IPS-NIHi11 (cell line): ENCODE results near the gene BICC1.

ENCODE experiments used
- DNase-seq: peaks from one replicate; pipeline ENCODE4 v3.0.0; 2012; ENCODE audit warnings: mixed read lengths, low spot score

BICC1 gene

DNA sequence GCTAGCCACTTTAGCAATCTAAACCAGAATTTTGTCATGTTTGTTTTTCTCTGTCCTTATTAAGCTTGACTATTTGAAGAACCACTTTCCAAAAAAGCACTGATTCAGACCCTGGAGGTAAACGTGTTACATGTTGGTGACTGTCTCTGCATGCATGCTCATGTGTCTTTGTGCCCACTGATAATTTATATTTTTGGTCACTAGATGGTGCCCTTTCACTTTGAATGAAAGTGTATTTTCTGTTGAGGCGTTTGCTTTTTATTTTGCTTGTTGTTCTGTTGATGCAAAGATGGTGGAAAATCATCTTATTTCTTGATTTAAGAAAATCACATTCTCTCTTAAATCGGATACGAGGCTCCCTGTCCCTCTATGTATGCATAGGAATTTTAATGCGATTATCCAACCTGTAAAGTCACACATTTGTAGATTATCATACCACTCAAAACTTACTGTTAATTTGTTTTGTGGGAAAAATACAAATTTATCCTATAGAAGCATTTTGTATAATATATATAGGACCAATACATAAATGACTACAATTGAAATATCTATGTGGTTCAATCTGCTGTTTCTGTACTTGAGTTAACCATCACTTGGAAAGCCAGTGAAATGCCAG, 269.3 kb downstream of the BICC1 start:
- DNase-seq, result peak; percentile 28

- no peak for DNase-seq
These were observed 270.5 kb downstream of the BICC1 start for GRCh38 chr10:58782876-58783851.

DNA sequence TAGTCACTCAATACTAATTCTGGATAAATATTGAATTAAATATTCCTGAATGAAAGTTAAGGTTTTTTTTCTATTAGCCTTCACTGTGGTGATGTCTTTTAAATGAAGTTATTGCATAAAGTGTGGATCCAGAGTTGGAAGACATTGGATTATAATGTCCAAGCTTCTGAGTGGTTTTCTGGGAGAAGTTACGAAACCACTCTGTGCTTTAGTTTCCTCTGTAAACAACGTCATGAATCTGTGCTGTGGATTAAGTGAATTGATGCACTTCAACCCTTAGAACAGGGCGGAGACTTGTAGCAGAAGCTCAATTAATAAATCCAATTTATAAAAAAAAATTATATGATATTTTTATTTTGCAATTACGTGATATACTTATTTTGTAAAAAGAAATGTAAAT, 271.7 kb downstream of the BICC1 start:
- no peak for DNase-seq

- DNase-seq, result no peak
These were observed 272.7 kb downstream of the BICC1 start for GRCh38 chr10:58785354-58785753.

GRCh38 chr10:58791137-58791536, 278.5 kb downstream of the BICC1 start:
- DNase-seq, result no peak

DNA sequence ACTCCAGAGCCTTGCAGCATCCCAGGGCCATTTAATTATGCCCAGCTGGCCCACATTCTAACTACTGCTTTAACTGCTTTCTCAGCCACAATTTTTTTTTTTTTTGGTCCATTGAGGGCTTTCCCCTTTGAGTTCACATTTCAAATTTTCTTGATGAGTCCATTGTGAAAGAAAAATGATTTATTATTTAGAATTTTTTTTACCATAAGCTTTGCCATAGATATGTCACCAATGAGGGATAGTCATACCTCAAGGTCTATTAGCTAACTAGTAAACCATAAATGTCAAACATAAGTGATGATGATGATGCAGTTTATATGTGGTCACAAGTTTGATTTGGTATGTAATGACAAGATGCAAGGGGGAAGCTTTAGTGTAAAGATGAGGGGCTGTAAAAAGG, 282.9 kb downstream of the BICC1 start:
- DNase-seq, result no peak

- DNase-seq, result peak; percentile 26
These were observed 283.6 kb downstream of the BICC1 start for GRCh38 chr10:58796242-58796641.

- DNase-seq, result no peak
These were observed 284.2 kb downstream of the BICC1 start for GRCh38 chr10:58796824-58797223.

DNA sequence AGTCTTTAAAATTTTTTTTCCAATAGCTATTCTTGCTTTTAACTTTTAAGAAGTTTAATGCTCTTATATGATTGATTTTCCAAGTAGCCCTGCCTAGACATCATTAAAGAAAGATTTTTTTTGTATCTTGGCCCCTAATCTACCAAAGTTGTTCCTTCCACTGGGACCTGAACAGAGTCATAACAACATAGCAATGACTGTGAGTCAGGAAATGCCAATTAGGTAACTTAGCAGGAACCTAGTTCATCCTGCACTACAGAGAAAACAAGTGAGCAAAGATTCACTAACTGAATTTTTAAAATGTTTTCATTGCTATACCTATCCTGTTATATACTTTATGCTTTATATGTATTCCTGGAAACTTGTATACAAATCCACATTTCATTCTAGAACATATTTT, 284.7 kb downstream of the BICC1 start:
- DNase-seq, result no peak

- DNase-seq, result no peak
These were observed 289.4 kb downstream of the BICC1 start for GRCh38 chr10:58802047-58802446.

GRCh38 chr10:58806323-58806722, 293.7 kb downstream of the BICC1 start:
- no peak for DNase-seq

GRCh38 chr10:58806970-58807628, 294.4 kb downstream of the BICC1 start:
- no peak for DNase-seq

GRCh38 chr10:58807629-58808022, 295.0 kb downstream of the BICC1 start:
- DNase-seq, result no peak

GRCh38 chr10:58810751-58811150, 298.1 kb downstream of the BICC1 start:
- DNase-seq, result no peak

DNA sequence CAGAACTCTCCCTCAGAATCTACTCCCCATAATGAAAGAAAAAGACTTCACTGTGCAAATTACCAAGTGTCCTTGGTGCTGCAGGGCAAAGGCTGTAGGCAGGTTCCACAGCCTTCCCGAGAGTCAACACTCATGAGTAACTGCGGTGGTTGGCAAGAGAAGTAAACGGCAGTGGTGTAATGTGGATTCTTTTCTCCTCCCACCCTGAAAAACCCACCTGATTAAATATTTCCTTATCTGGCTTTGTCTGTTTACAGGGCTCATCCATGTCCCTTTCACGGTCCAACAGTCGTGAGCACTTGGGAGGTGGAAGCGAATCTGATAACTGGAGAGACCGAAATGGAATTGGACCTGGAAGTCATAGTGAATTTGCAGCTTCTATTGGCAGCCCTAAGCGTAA, 300.9 kb downstream of the BICC1 start:
- no peak for DNase-seq

- DNase-seq, result no peak
These were observed 304.7 kb downstream of the BICC1 start for GRCh38 chr10:58817201-58817846.

GRCh38 chr10:58818900-58819299, 306.2 kb downstream of the BICC1 start:
- no peak for DNase-seq

DNA sequence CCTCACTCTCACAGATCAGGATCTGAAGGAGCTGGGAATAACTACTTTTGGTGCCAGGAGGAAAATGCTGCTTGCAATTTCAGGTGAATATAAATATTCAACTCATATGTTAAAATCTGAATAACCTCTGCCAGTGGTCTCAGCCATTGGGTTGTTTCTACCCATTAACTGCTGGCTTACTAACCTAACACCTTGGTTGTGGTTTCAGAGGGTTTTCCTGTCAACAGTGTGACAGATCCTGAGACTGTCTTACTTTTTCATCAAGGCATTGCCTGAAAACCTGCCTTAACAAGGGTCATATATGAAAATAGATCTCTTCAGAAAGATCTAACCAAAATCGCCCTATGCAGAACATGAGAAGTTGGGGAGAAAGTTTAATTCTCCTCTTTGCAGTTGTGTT, 307.7 kb downstream of the BICC1 start:
- no peak for DNase-seq

GRCh38 chr10:58820861-58821751, 308.4 kb downstream of the BICC1 start:
- no peak for DNase-seq

GRCh38 chr10:58821752-58822056, 309.0 kb downstream of the BICC1 start:
- no peak for DNase-seq

DNA sequence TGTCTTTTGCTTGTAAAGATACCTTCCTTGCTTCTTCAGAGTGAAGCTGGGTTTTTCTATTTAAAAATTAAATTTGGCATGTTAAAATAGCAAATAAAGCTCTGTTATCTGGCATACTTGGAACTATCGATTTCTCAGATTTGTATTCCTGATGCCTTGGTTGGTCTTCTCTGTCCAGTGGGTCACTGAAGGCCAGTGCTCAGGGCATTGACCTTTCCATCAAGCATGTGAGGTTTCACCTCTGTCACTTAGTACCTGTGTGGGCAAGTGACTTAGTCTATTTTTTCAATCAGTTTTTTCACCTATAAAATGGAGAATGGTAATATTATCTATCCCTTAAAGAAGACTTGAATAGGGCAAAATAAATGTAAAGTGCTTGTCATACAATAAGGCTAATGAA, 311.3 kb downstream of the BICC1 start:
- no peak for DNase-seq

DNA sequence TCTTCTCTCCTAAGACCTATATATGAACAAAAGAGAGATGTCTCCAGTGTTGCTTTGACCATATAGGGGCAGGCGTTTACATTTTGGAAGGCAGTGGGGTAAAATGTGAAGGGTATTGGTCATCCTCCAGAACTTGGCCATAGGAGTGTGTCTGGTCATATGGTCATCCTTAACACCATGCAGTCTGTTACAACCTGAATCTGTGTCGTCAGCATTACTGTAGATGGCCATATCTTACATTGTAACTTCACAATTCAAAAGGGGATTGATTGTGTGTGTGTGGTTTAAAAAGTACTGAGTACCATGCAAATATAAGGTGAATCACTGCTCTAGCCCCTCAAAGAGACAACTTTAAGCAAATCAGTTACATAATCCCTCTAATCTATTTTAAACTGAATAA, 311.7 kb downstream of the BICC1 start:
- DNase-seq, result no peak
